Endodermal cell (in vitro differentiated cells): Measurements from ENCODE around the gene LPAR4. TPM values are rescaled to one million over a fixed set of nuclear protein-coding genes. Genes with fewer than 3 reads are reported as not detected.

Experiments
- DNase-seq: peaks from one replicate; pipeline ENCODE4 v3.0.0-alpha.2; 2017
- H3K27ac ChIP-seq: 2 replicates; pipeline ENCODE4 v1.5.1; 2013; ENCODE audit warnings: mild to moderate bottlenecking, low read depth, low read length, moderate library complexity
- H3K27me3 ChIP-seq: 2 replicates; pipeline ENCODE4 v1.6.1; 2013; ENCODE audit warnings: mild to moderate bottlenecking, low read length, moderate library complexity; ENCODE audit not compliant: insufficient read depth, control insufficient read depth, poor library complexity, severe bottlenecking
- H3K36me3 ChIP-seq: 2 replicates; pipeline ENCODE4 v1.7.0; 2013; ENCODE audit warnings: mild to moderate bottlenecking, low read length, moderate library complexity; ENCODE audit not compliant: control insufficient read depth, insufficient read depth
- H3K4me1 ChIP-seq: one replicate; pipeline ENCODE4 v1.7.0; 2013; ENCODE audit warnings: low read length; ENCODE audit not compliant: control insufficient read depth, insufficient read depth
- H3K4me3 ChIP-seq: 2 replicates; pipeline ENCODE4 v1.5.1; 2013; ENCODE audit warnings: mild to moderate bottlenecking, low read length, moderate library complexity
- H3K9ac ChIP-seq: 2 replicates; pipeline ENCODE4 v1.6.1; 2013; ENCODE audit warnings: mild to moderate bottlenecking, low read length, moderate library complexity; ENCODE audit not compliant: poor library complexity, severe bottlenecking; ENCODE audit errors: extremely low read depth
- H3K9me3 ChIP-seq: 2 replicates; pipeline ENCODE4 v1.6.1; 2013; ENCODE audit warnings: mild to moderate bottlenecking, low read length, moderate library complexity; ENCODE audit not compliant: control insufficient read depth
- H3K27ac Mint-ChIP-seq: 2 replicates; pipeline ENCODE4 v1.8.0; 2020; ENCODE audit warnings: mixed read lengths
- H3K27me3 Mint-ChIP-seq: 2 replicates; pipeline ENCODE4 v1.8.0; 2021; ENCODE audit warnings: mild to moderate bottlenecking, mixed read lengths; ENCODE audit not compliant: insufficient read depth
- H3K36me3 Mint-ChIP-seq: 2 replicates; pipeline ENCODE4 v1.8.0; 2020; ENCODE audit warnings: low read depth, mixed read lengths
- H3K4me1 Mint-ChIP-seq: 2 replicates; pipeline ENCODE4 v1.8.0; 2020; ENCODE audit warnings: mixed read lengths
- H3K4me3 Mint-ChIP-seq: 2 replicates; pipeline ENCODE4 v1.8.0; 2020; ENCODE audit warnings: mild to moderate bottlenecking, moderate library complexity, mixed read lengths
- H3K9me3 Mint-ChIP-seq: 2 replicates; pipeline ENCODE4 v1.8.0; 2020; ENCODE audit warnings: mild to moderate bottlenecking, mixed read lengths
- CTCF ChIP-seq: fragments of 200-600 bp; sonication (generic); conservative IDR thresholded peaks from 2 replicates; pipeline ENCODE4 v1.5.0; 2021; ENCODE audit warnings: antibody characterized with exemption, mild to moderate bottlenecking
- WGBS, 2 experiments: methylation state at CpG; one replicate each; pipeline versions ENCODE4 v1.1.5 to v1.1.7; 2013; ENCODE audit warnings: missing lambda C conversion rate in 2 of 2, mixed read lengths in 1 of 2; ENCODE audit not compliant: insufficient coverage in 1 of 2, insufficient read length in 1 of 2; 5-methylcytosine and 5-hydroxymethylcytosine counted together
- long read RNA-seq, 4 experiments: library from polyadenylated mRNA in 2 of 4; library from RNA in 1 of 4; library from capped mRNA in 1 of 4; stranded (forward) in 3 of 4; unstranded in 1 of 4; transcript quantifications; one replicate each; pipeline ENCODE4 v2.0.0, GENCODE V29; 2020 to 2021; ENCODE audit warnings: inconsistent platforms in 1 of 4
- polyA plus RNA-seq, 2 experiments: library from polyadenylated mRNA; stranded (reverse); fragments of 50-300 nt; gene quantifications; one replicate each; pipeline ENCODE4 v1.2.3, GENCODE V29; 2013
- total RNA-seq, 2 donors: library from RNA; stranded (reverse); fragmentation: NEBNext Ultra II Directional in 1 of 2; extraction: Animal tissue kit (Norgen Biotek cat#: 25700) in 1 of 2; gene quantifications; 2 replicates in 1 of 2; 3 replicates in 1 of 2; pipeline ENCODE4 v1.2.1, GENCODE V29; 2021

Gene LPAR4
- 1 to 10 TPM in 1 of 2 donors, under 1 TPM in 1; 0.82 to 2.6 TPM for total RNA-seq
- 16.5 TPM for polyA plus RNA-seq (2013, experiment 1 of 2)
- 17.6 TPM for polyA plus RNA-seq (2013, experiment 2 of 2)
- long read RNA-seq, experiment 1 = 0 reads
- long read RNA-seq, experiment 2 = 0 reads
- long read RNA-seq, experiment 3, partial matches to known transcripts = 0 of 2 reads
- long read RNA-seq, experiment 3, other reads (novel, unspliced or antisense) = 1 of 2 reads
- long read RNA-seq, experiment 4 = 0 reads

GRCh38 chrX:78747489-78747888 is at the start of gene LPAR4:
Gene LPAR4 (plus strand): TSS chrX:78747720. CDS start chrX:78754870, 7,150 bp downstream.
- no peaks in the 10 kb centered on the region for H3K9me3 ChIP-seq
- no peaks in the 10 kb centered on the region for H3K4me1 ChIP-seq
- no peak for TF ChIP-seq CTCF
- Mint-ChIP-seq H3K27me3 (peaks cover 19% of the 10 kb centered on the region), H3K4me3 (peak within 1 kb of the TSS; percentile 45), H3K27ac (peak within 1 kb of the TSS; percentile 69), H3K4me1 (peaks cover 19% of the 10 kb centered on the region), H3K9me3 (peaks cover 27% of the 10 kb centered on the region), H3K36me3 (no peaks in the 10 kb centered on the region)
- H3K36me3 ChIP-seq = no peaks in the 10 kb centered on the region
- peak; percentile 67 for DNase-seq
- H3K27ac ChIP-seq = peak within 1 kb of the TSS; percentile 55
- peak within 1 kb of the TSS; percentile 73 for H3K4me3 ChIP-seq
- H3K27me3 ChIP-seq = no peaks in the 10 kb centered on the region
- 2% methylated on average over 9 of the region's 9 CpGs; no CpG with 5 or more reads in 1 of the 2 experiments for WGBS, 2 experiments
- no peak within 1 kb of the TSS for H3K9ac ChIP-seq

- TF ChIP-seq CTCF = no peak
- no peaks in the 10 kb centered on the region for H3K4me1 Mint-ChIP-seq
Measured at GRCh38 chrX:78706071-78706470, 41.4 kb upstream of the LPAR4 start.

GRCh38 chrX:78708262-78708661 is 39.3 kb upstream of the LPAR4 start:
- Histone ChIP-seq H3K27me3 (no peaks in the 10 kb centered on the region), H3K9ac (no peak overlapping the region), H3K27ac (no peak overlapping the region), H3K36me3 (no peaks in the 10 kb centered on the region), H3K9me3 (no peaks in the 10 kb centered on the region), H3K4me3 (no peak overlapping the region), H3K4me1 (no peaks in the 10 kb centered on the region)
- Mint-ChIP-seq H3K36me3 (no peaks in the 10 kb centered on the region), H3K27me3 (no peaks in the 10 kb centered on the region), H3K4me1 (no peaks in the 10 kb centered on the region), H3K9me3 (peaks cover 29% of the 10 kb centered on the region), H3K4me3 (no peak overlapping the region), H3K27ac (no peak overlapping the region)
- peak; percentile 64 for DNase-seq
- TF ChIP-seq CTCF = peak; percentile 74
- WGBS, 2 experiments = 55% methylated on average over 2 of the region's 2 CpGs; no CpG with 5 or more reads in 1 of the 2 experiments

More at GRCh38 chrX:78706071-78706470, 41.4 kb upstream of the LPAR4 start:
- no peaks in the 10 kb centered on the region for H3K27me3 Mint-ChIP-seq
- Histone ChIP-seq H3K27ac (no peak overlapping the region), H3K4me1 (no peaks in the 10 kb centered on the region), H3K4me3 (no peak overlapping the region), H3K9ac (no peak overlapping the region), H3K27me3 (no peaks in the 10 kb centered on the region), H3K36me3 (no peaks in the 10 kb centered on the region), H3K9me3 (no peaks in the 10 kb centered on the region)
- H3K4me3 Mint-ChIP-seq = no peak overlapping the region
- WGBS, 2 experiments = 75% methylated on average over 1 of the region's 2 CpGs; no CpG with 5 or more reads in 1 of the 2 experiments
- H3K27ac Mint-ChIP-seq = no peak overlapping the region
- no peaks in the 10 kb centered on the region for H3K36me3 Mint-ChIP-seq
- H3K9me3 Mint-ChIP-seq = peaks cover 29% of the 10 kb centered on the region
- no peak for DNase-seq
